NK-92 treated with Interleukin-12 subunit alpha and Interleukin-12 subunit beta, amount 100 ng/mL, for 24 hours (cell line): Measurements from ENCODE around the gene ZNF503.

Experiments
- DNase-seq: peaks from one replicate; lab custom pipeline; 2025; lab: John Stamatoyannopoulos, UW

The ZNF503 gene

GRCh38 chr10:75353183-75353582, 48.4 kb downstream of the ZNF503 start:
- DNase-seq, result no peak

GRCh38 chr10:75352650-75353049, 48.9 kb downstream of the ZNF503 start:
- no peak for DNase-seq

GRCh38 chr10:75351637-75352036, 49.9 kb downstream of the ZNF503 start:
- DNase-seq, result no peak

GRCh38 chr10:75350791-75351190, 50.8 kb downstream of the ZNF503 start:
- no peak for DNase-seq
